K562 (cell line): Measurements from ENCODE around the gene RAD54L. TPM values are rescaled to one million over a fixed set of nuclear protein-coding genes. Genes with fewer than 3 reads are reported as not detected.
A peak's percentile ranks its signal among the peaks of the same experiment; 100 is the strongest.

Experiments
- BRF2 ChIP-seq: IDR thresholded peaks from 3 replicates; pipeline ENCODE4 v1.6.1; 2011; ENCODE audit warnings: borderline replicate concordance, mild to moderate bottlenecking; ENCODE audit not compliant: insufficient read length, insufficient read depth
- CBFA2T3 ChIP-seq: fragments of 450-650 bp; IDR thresholded peaks from 2 replicates; pipeline ENCODE4 v1.6.1; 2017
- CHD1 ChIP-seq: fragments of 200-600 bp; sonication (generic); IDR thresholded peaks from one replicate; pipeline ENCODE4 v1.6.1; 2012; ENCODE audit warnings: mild to moderate bottlenecking, moderate library complexity, low read length, inconsistent platforms
- COPS2 ChIP-seq: fragments of 450-650 bp; conservative IDR thresholded peaks from 2 replicates; pipeline ENCODE4 v1.6.1; 2016; ENCODE audit warnings: mild to moderate bottlenecking, moderate library complexity
- E2F6 ChIP-seq, 2 experiments: IDR thresholded peaks; 2 replicates each; pipeline ENCODE4 v1.6.1; 2011; ENCODE audit warnings: borderline replicate concordance in 1 of 2, control low read depth in 1 of 2, low read depth in 1 of 2, low read length in 1 of 2, mild to moderate bottlenecking in 1 of 2, mixed read lengths in 1 of 2, moderate library complexity in 1 of 2; ENCODE audit not compliant: insufficient read depth in 1 of 2, insufficient read length in 1 of 2, poor library complexity in 1 of 2, severe bottlenecking in 1 of 2; ENCODE audit errors: extremely low read depth in 1 of 2
- EHMT2 ChIP-seq: fragments of 450-650 bp; IDR thresholded peaks from 2 replicates; pipeline ENCODE4 v1.6.1; 2018; ENCODE audit warnings: antibody characterized with exemption
- KDM1A ChIP-seq, 2 experiments: fragments of 450-650 bp; IDR thresholded peaks; 2 replicates each; pipeline ENCODE4 v1.6.1; 2016; ENCODE audit warnings: mild to moderate bottlenecking in 2 of 2
- MEF2D ChIP-seq: conservative IDR thresholded peaks from 2 replicates; pipeline ENCODE4 v1.6.1; 2016; ENCODE audit warnings: low read depth, missing genetic modification characterization, missing compliant biosample characterization
- PHF8 ChIP-seq: fragments of 200-600 bp; sonication (generic); IDR thresholded peaks from 2 replicates; pipeline ENCODE4 v1.6.1; 2012; ENCODE audit warnings: mixed run types, mild to moderate bottlenecking, inconsistent platforms, low read length, moderate library complexity, borderline replicate concordance
- TCFL5 ChIP-seq: fragments of 250-450 bp; sonication (Bioruptor Pico); conservative IDR thresholded peaks from 2 replicates; pipeline ENCODE4 v1.6.1; 2021; ENCODE audit warnings: mild to moderate bottlenecking, moderate library complexity, matching md5 sums
- THAP7 ChIP-seq: fragments of 250-450 bp; sonication (Bioruptor Pico); IDR thresholded peaks from 2 replicates; pipeline ENCODE4 v1.5.0; 2021
- ZBTB40 ChIP-seq, 2 experiments: fragments of 450-650 bp in 1 of 2; sonication (generic) in 1 of 2; formaldehyde crosslinking in 1 of 2; IDR thresholded peaks; 2 replicates each; pipeline versions ENCODE4 v1.7.1 to v1.9.0; 2016 to 2022; ENCODE audit warnings: inconsistent platforms in 1 of 2, mild to moderate bottlenecking in 1 of 2, missing genetic modification reagents in 1 of 2
- ZC3H8 ChIP-seq: fragments of 450-650 bp; IDR thresholded peaks from 2 replicates; pipeline ENCODE4 v1.6.1; 2017
- ZNF184 ChIP-seq: sonication (generic); formaldehyde crosslinking; IDR thresholded peaks from 2 replicates; pipeline ENCODE4 v1.5.0; 2020; ENCODE audit warnings: missing genetic modification reagents
- ZNF311 ChIP-seq: fragments of 250-450 bp; sonication (Bioruptor Pico); IDR thresholded peaks from 2 replicates; pipeline ENCODE4 v1.4.0; 2020; ENCODE audit warnings: mild to moderate bottlenecking, moderate library complexity
- polyA plus RNA-seq, 8 experiments: library from polyadenylated mRNA; depleted of rRNA in 4 of 8; stranded (reverse) in 5 of 8; unstranded in 3 of 8; fragments of >200 nt; fragmentation: Nextera tagmentation in 2 of 8; fragmentation: Illumina TruSeq in 1 of 8; extraction: Ambion mirVana in 2 of 8; extraction: Trizol in 1 of 8; gene quantifications; 2 replicates each; pipeline versions ENCODE4 v1.2.1 to v1.2.3, GENCODE V29; 2011 to 2014; ENCODE audit warnings: inconsistent platforms in 1 of 8, missing spikeins in 1 of 8
- total RNA-seq, 7 experiments: library from RNA; depleted of rRNA in 6 of 7; stranded (reverse); fragments of >200 nt in 6 of 7; fragmentation: Illumina TruSeq in 2 of 7; extraction: Trizol in 2 of 7; gene quantifications; 2 replicates each; pipeline versions ENCODE4 v1.2.1 to v1.2.3, GENCODE V29; 2011 to 2021; ENCODE audit warnings: low replicate concordance in 1 of 7

Gene RAD54L
- total and polyA plus RNA-seq, 9 of the 15 experiments (the other 6 are each of a cell fraction or from before 2014, with no cell fraction given) = 17.9 to 92.3 (median 37.5) TPM

- TF ChIP-seq ZBTB40 (IDR thresholded peaks at IDR 0.05) (no peak), ZBTB40 (CRISPR knock-in tag; IDR thresholded peaks at IDR 0.05) (no peak), ZC3H8 (no peak), EHMT2 (no peak), ZNF311 (no peak), PHF8 (no peak), BRF2 (no peak), MEF2D (no peak), COPS2 (no peak), ZNF184 (CRISPR knock-in tag) (no peak), TCFL5 (CRISPR knock-in tag) (no peak), CBFA2T3 (no peak), E2F6 (IDR thresholded peaks at IDR 0.05; ENCODE audit: borderline replicate concordance in 1 of 2, extremely low read depth in 1 of 2, insufficient read depth in 1 of 2, insufficient read length in 1 of 2, low read depth in 1 of 2, low read length in 1 of 2, poor library complexity in 1 of 2, severe bottlenecking in 1 of 2) (no peak), KDM1A (IDR thresholded peaks at IDR 0.05) (peak; percentile 6 to 34; a peak in 1 of 4 replicates), CHD1 (peak; percentile 58), THAP7 (CRISPR knock-in tag) (no peak)
Measured at GRCh38 chr1:46248122-46248920, 758 bp downstream of the RAD54L start (continued).
